ENCODE results near the gene SLC41A2. TPM values are rescaled to one million over a fixed set of nuclear protein-coding genes. Genes with fewer than 3 reads are reported as not detected.
"Not testable (repeated sequence)": the region's sequence is repeated elsewhere in the genome, so short reads cannot be mapped to it uniquely, and the experiment has no call there.

Gene SLC41A2
- total and polyA plus RNA-seq, 9 donors, result 3.1 to 55.1 (median 26.5) TPM

DNA sequence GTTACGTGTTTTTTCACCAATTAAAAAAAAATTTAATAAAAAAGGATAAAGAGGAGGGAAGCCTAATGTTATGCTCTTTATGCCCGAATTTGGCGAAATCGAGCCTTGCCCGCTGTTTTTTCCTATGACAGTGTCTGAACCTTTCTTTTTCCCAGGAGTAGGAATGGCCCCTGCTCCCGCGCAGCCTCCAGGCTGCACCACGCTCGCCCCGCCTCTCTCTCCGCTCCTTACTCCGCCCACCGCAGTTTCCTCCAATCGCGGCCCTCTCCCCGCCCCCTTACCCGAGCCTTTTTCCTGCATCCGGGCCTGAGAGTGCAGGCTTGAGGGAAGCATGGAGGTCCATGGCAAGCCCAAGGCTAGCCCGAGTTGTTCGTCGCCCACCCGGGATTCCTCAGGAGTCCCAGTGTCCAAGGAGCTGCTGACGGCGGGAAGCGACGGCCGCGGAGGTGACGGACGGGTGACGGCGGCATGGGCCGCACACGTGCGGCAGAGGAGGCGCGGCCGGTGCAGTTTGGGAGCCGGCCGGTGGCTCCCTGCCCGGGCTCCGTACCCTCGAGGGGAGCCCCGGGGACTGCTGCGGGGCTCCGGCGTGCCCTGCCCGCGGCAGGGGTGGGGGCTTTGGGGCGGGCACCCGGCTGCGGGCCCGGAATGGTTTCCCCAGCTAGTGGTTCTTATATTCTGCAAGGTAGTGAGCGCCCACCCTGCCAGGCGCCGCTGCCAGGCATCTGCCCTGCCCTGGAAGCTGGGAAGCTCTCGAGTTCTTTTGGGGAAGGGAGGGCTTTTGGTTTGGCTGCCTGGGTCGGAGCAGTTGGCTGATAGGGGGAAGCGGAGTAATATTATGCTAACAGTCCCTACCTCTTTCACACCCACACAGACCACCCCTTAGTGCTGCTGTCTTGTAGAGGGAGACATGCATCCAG is 28.2 kb upstream of the SLC41A2 start, which contains the start of gene NOPCHAP1:
TSS of gene NOPCHAP1 (plus strand) at position 295 of the 920 bp plus-strand sequence. CDS start at position 332, 37 bp downstream.
- Histone ChIP-seq H3K9me3 (no peaks in the 10 kb centered on the region), H3K36me3 (no peaks in the 10 kb centered on the region), H3K27ac (peak within 1 kb of the TSS in 1 of 2 donors; percentile 35), H3K4me3 (peak within 1 kb of the TSS; percentile 66), H3K4me1 (ENCODE audit: insufficient read depth) (peaks cover 1% of the 10 kb centered on the region), H3K27me3 (no peaks in the 10 kb centered on the region)
- no peak for TF ChIP-seq EP300 (IDR thresholded peaks at IDR 0.05)
- TF ChIP-seq, protein P1, sequence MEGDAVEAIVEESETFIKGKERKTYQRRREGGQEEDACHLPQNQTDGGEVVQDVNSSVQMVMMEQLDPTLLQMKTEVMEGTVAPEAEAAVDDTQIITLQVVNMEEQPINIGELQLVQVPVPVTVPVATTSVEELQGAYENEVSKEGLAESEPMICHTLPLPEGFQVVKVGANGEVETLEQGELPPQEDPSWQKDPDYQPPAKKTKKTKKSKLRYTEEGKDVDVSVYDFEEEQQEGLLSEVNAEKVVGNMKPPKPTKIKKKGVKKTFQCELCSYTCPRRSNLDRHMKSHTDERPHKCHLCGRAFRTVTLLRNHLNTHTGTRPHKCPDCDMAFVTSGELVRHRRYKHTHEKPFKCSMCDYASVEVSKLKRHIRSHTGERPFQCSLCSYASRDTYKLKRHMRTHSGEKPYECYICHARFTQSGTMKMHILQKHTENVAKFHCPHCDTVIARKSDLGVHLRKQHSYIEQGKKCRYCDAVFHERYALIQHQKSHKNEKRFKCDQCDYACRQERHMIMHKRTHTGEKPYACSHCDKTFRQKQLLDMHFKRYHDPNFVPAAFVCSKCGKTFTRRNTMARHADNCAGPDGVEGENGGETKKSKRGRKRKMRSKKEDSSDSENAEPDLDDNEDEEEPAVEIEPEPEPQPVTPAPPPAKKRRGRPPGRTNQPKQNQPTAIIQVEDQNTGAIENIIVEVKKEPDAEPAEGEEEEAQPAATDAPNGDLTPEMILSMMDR (IDR thresholded peaks at IDR 0.05), result no peak
- TF ChIP-seq POLR2A (IDR thresholded peaks at IDR 0.05), result peak; percentile 43
- WGBS, 3 donors, result 1% methylated on average over 35 to 59 of the region's 59 CpGs
- peak; percentile 89 to 95 (median 92) for DNase-seq
- intact Hi-C loops (cut with DNase I), result no loop called here

DNA sequence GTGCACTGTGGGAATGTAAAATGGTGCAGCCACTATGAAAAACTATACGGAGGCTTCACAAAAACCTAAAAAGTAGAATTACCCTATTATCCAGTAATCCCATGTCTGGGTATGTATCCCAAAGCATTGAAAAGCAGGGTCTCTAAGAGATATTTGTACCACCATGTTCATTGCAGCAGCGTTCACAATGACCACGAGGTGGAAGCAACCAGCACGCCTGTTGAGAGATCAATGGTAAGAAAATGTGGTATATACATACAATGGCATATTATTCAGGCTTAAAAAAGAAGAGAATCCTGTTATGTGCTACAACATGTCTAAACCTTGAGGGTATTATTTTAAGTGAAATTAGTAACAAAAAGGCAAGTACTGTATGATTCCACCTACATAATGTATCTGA is 27.1 kb upstream of the SLC41A2 start:
- TF ChIP-seq, protein P1 (IDR thresholded peaks at IDR 0.05), result no peak
- TF ChIP-seq POLR2A (IDR thresholded peaks at IDR 0.05) (no peak), EP300 (IDR thresholded peaks at IDR 0.05) (no peak)
- 82 to 85% (median 82%) methylated on average over 4 of the region's 4 CpGs for WGBS, 3 donors
- Histone ChIP-seq H3K27ac (no peak overlapping the region), H3K4me1 (ENCODE audit: insufficient read depth) (peaks cover 1% of the 10 kb centered on the region), H3K36me3 (no peaks in the 10 kb centered on the region), H3K4me3 (no peak overlapping the region), H3K9me3 (no peaks in the 10 kb centered on the region), H3K27me3 (no peaks in the 10 kb centered on the region)
- intact Hi-C loops (cut with DNase I), result no loop called here
- DNase-seq, result no peak

DNA sequence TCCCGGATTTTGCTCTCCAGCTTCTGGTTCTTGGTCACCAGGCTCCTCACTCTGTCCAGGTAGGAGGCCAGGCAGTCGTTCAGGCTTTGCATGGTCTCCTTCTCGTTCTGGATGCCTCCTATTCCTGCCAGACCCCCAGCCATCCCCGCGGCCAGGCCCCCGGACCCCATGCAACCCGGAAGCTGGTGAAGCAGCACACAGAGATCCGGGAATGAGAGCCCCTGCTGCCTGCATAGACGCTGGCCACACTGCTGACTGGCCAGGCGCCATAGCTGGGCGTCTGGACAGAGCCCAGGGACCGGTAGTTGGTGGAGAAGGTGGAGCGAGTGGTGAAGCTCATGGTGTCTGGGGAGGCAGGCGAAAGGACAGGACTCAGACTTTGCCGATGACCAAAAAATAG is 19.6 kb upstream of the SLC41A2 start:
- H3K9me3 ChIP-seq; H3K4me3 ChIP-seq; DNase-seq; H3K4me1 ChIP-seq (ENCODE audit: insufficient read depth); H3K27me3 ChIP-seq; H3K36me3 ChIP-seq; H3K27ac ChIP-seq; intact Hi-C loops (cut with DNase I): not testable (repeated sequence)
- 92 to 93% methylated on average over 15 of the region's 15 CpGs; no CpG with 5 or more reads in 1 of the 3 donors for WGBS, 3 donors

DNA sequence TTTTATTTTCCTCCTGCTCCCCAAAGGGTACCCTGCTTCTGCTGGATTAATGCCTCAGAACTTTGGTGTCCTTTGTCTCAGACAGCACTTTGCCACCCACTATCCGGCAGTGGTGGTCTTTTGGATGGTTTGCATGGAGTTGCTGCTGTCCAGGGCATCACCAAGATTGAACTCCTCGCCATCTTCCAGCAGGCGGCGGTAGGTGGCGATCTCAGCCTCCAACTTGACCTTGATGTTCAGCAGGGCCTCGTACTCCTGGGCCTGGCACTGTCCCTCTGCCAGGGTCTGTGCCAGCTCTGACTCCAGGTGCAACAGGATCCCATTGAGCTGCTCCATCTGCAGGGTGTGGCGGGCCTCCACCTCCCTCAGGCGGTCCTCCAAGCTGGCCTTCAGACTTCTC is 18.6 kb upstream of the SLC41A2 start:
- H3K9me3 ChIP-seq, result no peaks in the 10 kb centered on the region
- H3K36me3 ChIP-seq, result no peaks in the 10 kb centered on the region
- intact Hi-C loops (cut with DNase I), result no loop called here
- WGBS, 3 donors, result 69 to 73% methylated on average over 8 of the region's 8 CpGs; no CpG with 5 or more reads in 1 of the 3 donors
- DNase-seq, result no peak
- H3K27ac ChIP-seq, result no peak overlapping the region
- no peaks in the 10 kb centered on the region for H3K4me1 ChIP-seq (ENCODE audit: insufficient read depth)
- TF ChIP-seq, protein P1 (IDR thresholded peaks at IDR 0.05), result no peak
- TF ChIP-seq POLR2A (IDR thresholded peaks at IDR 0.05), result no peak
- TF ChIP-seq EP300 (IDR thresholded peaks at IDR 0.05), result no peak
- H3K27me3 ChIP-seq, result no peaks in the 10 kb centered on the region
- no peak overlapping the region for H3K4me3 ChIP-seq
